Measurements from ENCODE around the gene CASZ1.

DNA sequence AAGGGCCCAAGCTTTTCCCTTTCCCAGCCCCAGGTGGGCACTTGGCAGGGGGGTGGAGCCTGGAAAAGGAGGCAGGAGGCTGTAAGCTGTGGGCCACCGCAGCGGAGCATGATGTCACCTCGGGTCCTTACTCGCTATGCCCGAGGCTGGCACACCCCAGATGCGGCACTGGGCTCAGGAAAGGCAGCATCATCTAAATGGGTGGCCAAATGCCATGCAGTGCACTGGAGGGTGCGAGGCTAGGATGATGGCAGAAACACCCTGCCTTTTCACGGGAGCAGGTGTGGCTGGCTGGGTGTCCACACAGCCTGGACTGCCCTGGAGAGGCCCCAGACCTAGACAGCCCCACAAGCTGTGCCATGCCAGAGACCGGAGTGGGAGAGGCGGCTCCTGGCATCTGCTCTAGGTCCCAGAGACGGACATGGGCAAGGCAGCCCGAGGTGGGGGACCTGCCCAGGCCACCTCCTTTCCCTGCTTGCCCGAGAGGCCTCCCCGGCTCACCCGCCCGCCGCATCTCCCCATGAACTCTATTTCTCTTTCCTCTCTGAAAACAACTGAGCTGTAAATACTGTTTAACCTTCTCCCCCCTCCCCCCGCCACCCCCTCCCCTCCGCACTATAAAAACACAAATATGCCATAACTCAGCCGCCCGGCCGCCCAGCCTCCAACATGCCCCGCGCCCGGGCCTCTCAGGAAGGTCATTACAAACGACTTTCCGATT, 124.7 kb downstream of the CASZ1 start:
- TF ChIP-seq, protein P1, sequence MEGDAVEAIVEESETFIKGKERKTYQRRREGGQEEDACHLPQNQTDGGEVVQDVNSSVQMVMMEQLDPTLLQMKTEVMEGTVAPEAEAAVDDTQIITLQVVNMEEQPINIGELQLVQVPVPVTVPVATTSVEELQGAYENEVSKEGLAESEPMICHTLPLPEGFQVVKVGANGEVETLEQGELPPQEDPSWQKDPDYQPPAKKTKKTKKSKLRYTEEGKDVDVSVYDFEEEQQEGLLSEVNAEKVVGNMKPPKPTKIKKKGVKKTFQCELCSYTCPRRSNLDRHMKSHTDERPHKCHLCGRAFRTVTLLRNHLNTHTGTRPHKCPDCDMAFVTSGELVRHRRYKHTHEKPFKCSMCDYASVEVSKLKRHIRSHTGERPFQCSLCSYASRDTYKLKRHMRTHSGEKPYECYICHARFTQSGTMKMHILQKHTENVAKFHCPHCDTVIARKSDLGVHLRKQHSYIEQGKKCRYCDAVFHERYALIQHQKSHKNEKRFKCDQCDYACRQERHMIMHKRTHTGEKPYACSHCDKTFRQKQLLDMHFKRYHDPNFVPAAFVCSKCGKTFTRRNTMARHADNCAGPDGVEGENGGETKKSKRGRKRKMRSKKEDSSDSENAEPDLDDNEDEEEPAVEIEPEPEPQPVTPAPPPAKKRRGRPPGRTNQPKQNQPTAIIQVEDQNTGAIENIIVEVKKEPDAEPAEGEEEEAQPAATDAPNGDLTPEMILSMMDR (IDR thresholded peaks at IDR 0.05 in 8 of 11, conservative IDR thresholded peaks at IDR 0.05 in 3 of 11), result no peak
- TF ChIP-seq POLR2AphosphoS5 (IDR thresholded peaks at IDR 0.05), result no peak

Measured in spleen (tissue), 7 donors.